ENCODE data around the gene ECSCR. TPM values are rescaled to one million over a fixed set of nuclear protein-coding genes. Genes with fewer than 3 reads are reported as not detected.

The ECSCR gene
- total RNA-seq, 1 experiment from 2014 or later: not detected

DNA sequence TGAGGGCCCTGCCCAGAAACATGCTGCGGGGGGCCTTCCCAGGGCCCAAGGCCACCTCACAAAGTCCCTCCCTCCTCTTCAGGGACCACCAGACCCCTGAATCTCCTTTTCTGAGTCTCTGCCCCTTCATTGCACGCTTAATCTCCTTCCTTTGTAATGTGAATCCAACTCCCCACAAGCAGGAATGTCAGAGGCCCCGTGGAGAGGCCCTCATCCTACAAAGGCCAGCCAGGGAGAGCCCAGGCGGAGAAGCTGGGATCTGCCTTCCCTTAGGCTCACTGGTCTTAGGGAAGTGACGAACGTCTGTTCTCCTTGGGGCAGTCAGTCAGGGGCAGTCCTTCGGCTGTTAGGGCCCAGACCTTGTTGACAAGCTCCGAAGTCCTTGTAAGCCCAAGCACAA, 10.6 kb upstream of the ECSCR start:
- no peaks in the 10 kb centered on the region for H3K27me3 ChIP-seq (replicated peaks; ENCODE audit: control insufficient read depth, insufficient read depth, low read length)
- H3K9me3 Mint-ChIP-seq (ENCODE audit: unreplicated experiment): no peaks in the 10 kb centered on the region
- CTCF ChIA-PET: no interaction called here
- peaks cover 6% of the 10 kb centered on the region; the same call in 1 of the 2 replicates for H3K4me1 ChIP-seq
- no peak overlapping the region for H3K4me3 Mint-ChIP-seq (ENCODE audit: unreplicated experiment)
- no peaks in the 10 kb centered on the region for H3K4me1 Mint-ChIP-seq (ENCODE audit: low read depth, unreplicated experiment)
- H3K27me3 Mint-ChIP-seq (ENCODE audit: insufficient read depth, unreplicated experiment): no peaks in the 10 kb centered on the region
- no peak for DNase-seq
- POLR2A ChIA-PET: no interaction called here
- no peaks in the 10 kb centered on the region for H3K36me3 ChIP-seq (ENCODE audit: control insufficient read depth, insufficient read depth, low read length)
- H3K36me3 Mint-ChIP-seq (ENCODE audit: insufficient read depth, unreplicated experiment): no peaks in the 10 kb centered on the region
- TF ChIP-seq, protein P1, sequence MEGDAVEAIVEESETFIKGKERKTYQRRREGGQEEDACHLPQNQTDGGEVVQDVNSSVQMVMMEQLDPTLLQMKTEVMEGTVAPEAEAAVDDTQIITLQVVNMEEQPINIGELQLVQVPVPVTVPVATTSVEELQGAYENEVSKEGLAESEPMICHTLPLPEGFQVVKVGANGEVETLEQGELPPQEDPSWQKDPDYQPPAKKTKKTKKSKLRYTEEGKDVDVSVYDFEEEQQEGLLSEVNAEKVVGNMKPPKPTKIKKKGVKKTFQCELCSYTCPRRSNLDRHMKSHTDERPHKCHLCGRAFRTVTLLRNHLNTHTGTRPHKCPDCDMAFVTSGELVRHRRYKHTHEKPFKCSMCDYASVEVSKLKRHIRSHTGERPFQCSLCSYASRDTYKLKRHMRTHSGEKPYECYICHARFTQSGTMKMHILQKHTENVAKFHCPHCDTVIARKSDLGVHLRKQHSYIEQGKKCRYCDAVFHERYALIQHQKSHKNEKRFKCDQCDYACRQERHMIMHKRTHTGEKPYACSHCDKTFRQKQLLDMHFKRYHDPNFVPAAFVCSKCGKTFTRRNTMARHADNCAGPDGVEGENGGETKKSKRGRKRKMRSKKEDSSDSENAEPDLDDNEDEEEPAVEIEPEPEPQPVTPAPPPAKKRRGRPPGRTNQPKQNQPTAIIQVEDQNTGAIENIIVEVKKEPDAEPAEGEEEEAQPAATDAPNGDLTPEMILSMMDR (IDR thresholded peaks at IDR 0.05; ENCODE audit: insufficient read depth in 1 of 2, low read depth in 1 of 2, low read length in 1 of 2, severe bottlenecking in 1 of 2, unreplicated experiment in 1 of 2): no peak
- no peaks in the 10 kb centered on the region for H3K9me3 ChIP-seq
- H3K27ac Mint-ChIP-seq (ENCODE audit: unreplicated experiment): no peak overlapping the region
- no TSS peak for BruUV-seq (replicated peaks)
- no peak overlapping the region for H3K4me3 ChIP-seq (ENCODE audit: low read depth, low read length)
- intact Hi-C loops (cut with micrococcal nuclease; ENCODE audit: unreplicated experiment): no loop called here

DNA sequence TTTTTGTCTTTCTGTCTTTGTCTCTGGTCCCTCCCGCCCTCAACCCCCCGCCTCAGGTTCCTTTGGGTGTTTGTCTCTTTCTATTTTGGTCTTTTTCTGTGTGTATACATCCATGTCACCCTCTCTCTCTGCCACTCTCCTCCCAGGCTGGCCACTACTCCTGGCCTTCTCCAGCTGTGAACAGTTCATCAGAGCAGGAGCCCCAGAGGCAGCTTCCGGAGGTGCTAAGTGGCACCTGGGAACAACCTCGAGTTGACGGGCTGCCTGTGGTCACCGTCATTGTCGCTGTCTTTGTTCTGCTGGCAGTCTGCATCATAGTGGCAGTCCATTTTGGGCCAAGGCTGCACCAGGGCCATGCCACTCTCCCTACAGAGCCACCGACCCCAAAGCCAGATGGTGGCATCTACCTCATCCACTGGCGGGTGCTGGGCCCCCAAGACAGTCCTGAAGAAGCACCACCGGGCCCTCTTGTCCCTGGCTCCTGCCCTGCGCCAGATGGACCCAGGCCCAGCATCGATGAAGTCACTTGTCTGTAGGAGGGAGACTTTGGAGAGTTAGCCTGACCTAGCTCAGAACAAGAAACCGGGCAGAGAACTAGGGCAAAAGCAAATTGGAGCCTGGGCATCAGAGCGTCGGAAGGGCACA, 10.0 kb upstream of the ECSCR start:
- CTCF ChIA-PET: no interaction called here
- Mint-ChIP-seq H3K9me3 (ENCODE audit: unreplicated experiment) (no peaks in the 10 kb centered on the region), H3K27me3 (ENCODE audit: insufficient read depth, unreplicated experiment) (no peaks in the 10 kb centered on the region), H3K4me3 (ENCODE audit: unreplicated experiment) (no peak overlapping the region), H3K27ac (ENCODE audit: unreplicated experiment) (no peak overlapping the region), H3K36me3 (ENCODE audit: insufficient read depth, unreplicated experiment) (no peaks in the 10 kb centered on the region), H3K4me1 (ENCODE audit: low read depth, unreplicated experiment) (no peaks in the 10 kb centered on the region)
- no peak overlapping the region for H3K4me3 ChIP-seq (ENCODE audit: low read depth, low read length)
- no peaks in the 10 kb centered on the region for H3K27me3 ChIP-seq (replicated peaks; ENCODE audit: control insufficient read depth, insufficient read depth, low read length)
- DNase-seq: no peak
- POLR2A ChIA-PET: no interaction called here
- H3K4me1 ChIP-seq: peaks cover 6% of the 10 kb centered on the region; the same call in 1 of the 2 replicates
- intact Hi-C loops (cut with micrococcal nuclease; ENCODE audit: unreplicated experiment): no loop called here
- no peaks in the 10 kb centered on the region for H3K36me3 ChIP-seq (ENCODE audit: control insufficient read depth, insufficient read depth, low read length)
- no peaks in the 10 kb centered on the region for H3K9me3 ChIP-seq
- TF ChIP-seq, protein P1 (IDR thresholded peaks at IDR 0.05; ENCODE audit: insufficient read depth in 1 of 2, low read depth in 1 of 2, low read length in 1 of 2, severe bottlenecking in 1 of 2, unreplicated experiment in 1 of 2): no peak
- no TSS peak for BruUV-seq (replicated peaks)

DNA sequence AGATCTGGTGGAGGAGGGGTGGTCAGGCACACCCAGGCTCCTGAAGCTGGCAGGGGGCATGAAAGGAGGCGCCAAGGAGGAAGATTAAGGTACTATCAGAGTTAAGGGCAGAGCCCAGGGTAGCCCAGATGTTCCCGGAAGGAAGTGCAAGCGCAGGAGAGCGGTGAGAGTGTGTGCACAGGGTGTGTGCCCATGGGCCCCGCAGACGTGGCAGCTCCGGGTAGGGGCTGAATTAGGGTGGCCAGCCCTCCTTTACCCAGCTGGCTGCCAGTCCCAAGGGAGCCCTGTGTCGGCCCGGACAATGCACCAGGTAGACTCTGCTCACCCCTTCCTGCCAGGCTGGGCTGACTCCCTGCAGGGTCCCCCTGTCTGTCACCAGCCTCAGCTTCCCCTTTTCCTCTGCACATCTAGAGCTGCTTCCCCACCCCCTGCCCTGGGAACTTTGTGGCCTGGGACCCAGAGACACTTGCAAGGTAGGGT, 8.3 kb upstream of the ECSCR start, which contains the start of gene SMIM33:
TSS of gene SMIM33 (plus strand) at position 184 of the 480 bp plus-strand sequence. CDS start at position 302, 118 bp downstream.
- POLR2A ChIA-PET: no interaction called here
- H3K4me1 Mint-ChIP-seq (ENCODE audit: low read depth, unreplicated experiment): no peaks in the 10 kb centered on the region

More for the DNA sequence above, 8.3 kb upstream of the ECSCR start, which contains the start of gene SMIM33:
- H3K27me3 ChIP-seq (replicated peaks; ENCODE audit: control insufficient read depth, insufficient read depth, low read length): no peaks in the 10 kb centered on the region
- H3K36me3 ChIP-seq (ENCODE audit: control insufficient read depth, insufficient read depth, low read length): no peaks in the 10 kb centered on the region
- H3K9me3 Mint-ChIP-seq (ENCODE audit: unreplicated experiment): no peaks in the 10 kb centered on the region
- H3K4me3 Mint-ChIP-seq (ENCODE audit: unreplicated experiment): no peak within 1 kb of the TSS
- H3K9me3 ChIP-seq: no peaks in the 10 kb centered on the region
- H3K36me3 Mint-ChIP-seq (ENCODE audit: insufficient read depth, unreplicated experiment): no peaks in the 10 kb centered on the region
- intact Hi-C loops (cut with micrococcal nuclease; ENCODE audit: unreplicated experiment): no loop called here
- no peaks in the 10 kb centered on the region for H3K27me3 Mint-ChIP-seq (ENCODE audit: insufficient read depth, unreplicated experiment)
- peaks cover 6% of the 10 kb centered on the region; the same call in 1 of the 2 replicates for H3K4me1 ChIP-seq
- no peak within 1 kb of the TSS for H3K27ac Mint-ChIP-seq (ENCODE audit: unreplicated experiment)
- CTCF ChIA-PET: interaction anchor here (0.6 kb wide), 1 partner anchor 44 kb away, joined by 7 read pairs; no protein-coding TSS in a partner anchor
- no TSS peak for BruUV-seq (replicated peaks)
- no peak for DNase-seq
- H3K4me3 ChIP-seq (ENCODE audit: low read depth, low read length): no peak within 1 kb of the TSS
- TF ChIP-seq, protein P1 (IDR thresholded peaks at IDR 0.05; ENCODE audit: insufficient read depth in 1 of 2, low read depth in 1 of 2, low read length in 1 of 2, severe bottlenecking in 1 of 2, unreplicated experiment in 1 of 2): no peak
